ENCODE measurements around the gene CLIC4.

DNA sequence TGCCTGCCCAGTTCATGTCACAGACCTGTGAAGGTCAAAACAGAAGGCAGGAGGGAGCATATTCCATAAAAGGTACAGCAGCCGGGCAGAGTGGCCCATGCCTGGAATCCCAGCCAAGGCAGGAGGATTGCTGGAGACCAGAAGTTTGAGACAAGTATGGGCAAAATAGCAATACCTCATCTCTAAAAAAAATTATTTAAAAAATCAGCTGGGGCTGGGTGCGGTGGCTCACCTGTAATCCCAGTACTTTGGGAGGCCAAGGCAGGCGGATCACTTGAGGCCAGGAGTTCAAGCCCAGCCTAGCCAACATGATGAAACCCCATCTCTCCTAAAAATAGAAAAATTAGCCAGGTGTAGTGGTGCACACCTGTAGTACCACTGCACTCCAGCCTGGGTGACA is 120.3 kb downstream of the CLIC4 start:
- TF ChIP-seq POLR2AphosphoS5 (IDR thresholded peaks at IDR 0.05; ENCODE audit: insufficient read depth in 1 of 2, low read depth in 1 of 2) (no peak), POLR2A (IDR thresholded peaks at IDR 0.05) (no peak)
- TF ChIP-seq, protein P1, sequence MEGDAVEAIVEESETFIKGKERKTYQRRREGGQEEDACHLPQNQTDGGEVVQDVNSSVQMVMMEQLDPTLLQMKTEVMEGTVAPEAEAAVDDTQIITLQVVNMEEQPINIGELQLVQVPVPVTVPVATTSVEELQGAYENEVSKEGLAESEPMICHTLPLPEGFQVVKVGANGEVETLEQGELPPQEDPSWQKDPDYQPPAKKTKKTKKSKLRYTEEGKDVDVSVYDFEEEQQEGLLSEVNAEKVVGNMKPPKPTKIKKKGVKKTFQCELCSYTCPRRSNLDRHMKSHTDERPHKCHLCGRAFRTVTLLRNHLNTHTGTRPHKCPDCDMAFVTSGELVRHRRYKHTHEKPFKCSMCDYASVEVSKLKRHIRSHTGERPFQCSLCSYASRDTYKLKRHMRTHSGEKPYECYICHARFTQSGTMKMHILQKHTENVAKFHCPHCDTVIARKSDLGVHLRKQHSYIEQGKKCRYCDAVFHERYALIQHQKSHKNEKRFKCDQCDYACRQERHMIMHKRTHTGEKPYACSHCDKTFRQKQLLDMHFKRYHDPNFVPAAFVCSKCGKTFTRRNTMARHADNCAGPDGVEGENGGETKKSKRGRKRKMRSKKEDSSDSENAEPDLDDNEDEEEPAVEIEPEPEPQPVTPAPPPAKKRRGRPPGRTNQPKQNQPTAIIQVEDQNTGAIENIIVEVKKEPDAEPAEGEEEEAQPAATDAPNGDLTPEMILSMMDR (IDR thresholded peaks at IDR 0.05): no peak
